OCI-LY1 (cell line): Measurements from ENCODE around the gene NCKAP1.

Source experiments
- EZH2 ChIP-seq: fragments of 200-600 bp; sonication (generic), shearing (Covaris generic); IDR thresholded peaks from 2 replicates; pipeline ENCODE4 v1.8.0; 2017; ENCODE audit warnings: borderline replicate concordance, mixed run types, mild to moderate bottlenecking, antibody characterized with exemption, low read length, moderate library complexity, mixed read lengths
- TF ChIP-seq, protein P1 (sequence below): fragments of 200-600 bp; sonication (generic), shearing (Covaris generic); IDR thresholded peaks from 2 replicates; pipeline ENCODE4 v1.5.1; 2017; ENCODE audit warnings: mild to moderate bottlenecking, antibody characterized with exemption, low read length, moderate library complexity, mixed read lengths

DNA sequence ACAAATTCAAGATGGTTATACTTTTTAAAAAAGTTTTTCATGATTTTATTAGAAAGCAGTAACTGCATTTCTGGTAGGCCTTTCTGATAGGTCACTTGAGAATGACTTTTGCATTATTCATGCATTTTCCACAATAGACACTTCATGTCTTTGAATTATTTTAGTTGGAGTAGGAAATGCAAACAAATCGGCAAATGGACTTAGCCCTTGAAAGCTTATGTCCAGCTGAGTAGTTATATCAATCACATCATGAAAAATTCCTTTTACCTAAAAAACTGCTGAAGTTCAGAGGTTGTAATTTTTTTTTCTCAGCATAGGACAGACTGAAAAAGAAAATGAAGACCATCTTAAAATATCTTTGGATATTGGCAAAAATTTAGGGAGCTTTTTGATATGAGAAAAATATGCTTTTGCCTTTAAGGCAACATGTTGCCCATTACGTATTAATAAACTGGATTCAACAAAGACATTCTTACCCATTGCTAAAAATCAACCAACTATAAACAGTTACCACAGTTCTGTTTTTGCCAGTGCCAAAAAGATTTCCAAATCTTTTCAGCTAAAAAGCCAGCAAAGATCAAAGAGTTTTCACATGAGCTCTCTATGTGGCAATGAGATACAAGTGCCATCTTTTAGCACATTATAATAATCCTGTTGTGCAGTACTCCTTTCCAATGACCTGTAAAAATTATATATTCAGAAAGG, 126.3 kb downstream of the NCKAP1 start:
- TF ChIP-seq, protein P1, sequence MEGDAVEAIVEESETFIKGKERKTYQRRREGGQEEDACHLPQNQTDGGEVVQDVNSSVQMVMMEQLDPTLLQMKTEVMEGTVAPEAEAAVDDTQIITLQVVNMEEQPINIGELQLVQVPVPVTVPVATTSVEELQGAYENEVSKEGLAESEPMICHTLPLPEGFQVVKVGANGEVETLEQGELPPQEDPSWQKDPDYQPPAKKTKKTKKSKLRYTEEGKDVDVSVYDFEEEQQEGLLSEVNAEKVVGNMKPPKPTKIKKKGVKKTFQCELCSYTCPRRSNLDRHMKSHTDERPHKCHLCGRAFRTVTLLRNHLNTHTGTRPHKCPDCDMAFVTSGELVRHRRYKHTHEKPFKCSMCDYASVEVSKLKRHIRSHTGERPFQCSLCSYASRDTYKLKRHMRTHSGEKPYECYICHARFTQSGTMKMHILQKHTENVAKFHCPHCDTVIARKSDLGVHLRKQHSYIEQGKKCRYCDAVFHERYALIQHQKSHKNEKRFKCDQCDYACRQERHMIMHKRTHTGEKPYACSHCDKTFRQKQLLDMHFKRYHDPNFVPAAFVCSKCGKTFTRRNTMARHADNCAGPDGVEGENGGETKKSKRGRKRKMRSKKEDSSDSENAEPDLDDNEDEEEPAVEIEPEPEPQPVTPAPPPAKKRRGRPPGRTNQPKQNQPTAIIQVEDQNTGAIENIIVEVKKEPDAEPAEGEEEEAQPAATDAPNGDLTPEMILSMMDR: no peak
- no peak for TF ChIP-seq EZH2
